ENCODE results near the gene CDH22.

GRCh38 chr20:46264391-46265266 lies 43.7 kb downstream of the CDH22 start:
- TF ChIP-seq TARDBP (IDR thresholded peaks at IDR 0.05; ENCODE audit: borderline replicate concordance) (no peak), TAF1 (IDR thresholded peaks at IDR 0.05; ENCODE audit: borderline replicate concordance, low read depth, low read length) (no peak)

Measured in GM12878 (cell line).